ENCODE measurements around the gene SGSM1.

SGSM1 gene

DNA sequence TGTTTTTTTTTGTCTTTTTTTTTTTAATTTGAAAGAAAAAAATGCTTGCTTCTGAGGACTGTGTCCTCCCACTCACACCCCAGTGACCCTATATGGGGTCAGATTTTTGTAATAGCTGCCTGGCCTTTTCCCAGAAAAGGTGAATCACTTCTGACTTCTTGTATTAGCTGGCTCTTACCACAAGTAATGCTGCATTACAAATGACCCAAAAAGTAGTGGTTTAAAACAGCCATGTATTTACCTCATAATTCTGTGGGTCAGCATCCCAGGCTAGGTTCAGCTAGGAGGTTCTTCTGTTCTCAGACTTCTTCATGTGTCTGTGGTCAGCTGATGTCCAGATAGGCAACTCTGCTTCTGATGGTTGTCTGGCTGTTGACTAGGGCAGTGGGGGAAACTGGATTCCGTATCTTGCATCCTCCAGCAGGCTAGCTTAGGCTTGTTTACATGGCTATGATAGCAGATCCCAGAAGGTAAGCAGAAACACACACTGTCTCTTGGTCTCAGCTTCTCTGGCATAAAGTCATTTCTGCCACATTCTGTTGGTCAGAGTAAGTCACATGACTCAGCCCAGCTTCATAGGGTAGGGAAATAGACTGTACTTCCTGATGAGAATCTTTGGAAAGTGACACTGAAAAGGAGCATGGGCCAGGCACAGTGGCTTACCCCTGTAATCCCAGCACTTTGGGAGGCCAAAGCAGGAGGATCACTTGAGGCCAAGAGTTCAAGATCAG is 121.0 kb downstream of the SGSM1 start:
- TF ChIP-seq MYC (IDR thresholded peaks at IDR 0.05; ENCODE audit: low read depth, low read length) (no peak), MAX (IDR thresholded peaks at IDR 0.05; ENCODE audit: low read depth, low read length) (no peak), POLR2A (IDR thresholded peaks at IDR 0.05; ENCODE audit: extremely low read depth, insufficient read length) (no peak)
- TF ChIP-seq, protein P1, sequence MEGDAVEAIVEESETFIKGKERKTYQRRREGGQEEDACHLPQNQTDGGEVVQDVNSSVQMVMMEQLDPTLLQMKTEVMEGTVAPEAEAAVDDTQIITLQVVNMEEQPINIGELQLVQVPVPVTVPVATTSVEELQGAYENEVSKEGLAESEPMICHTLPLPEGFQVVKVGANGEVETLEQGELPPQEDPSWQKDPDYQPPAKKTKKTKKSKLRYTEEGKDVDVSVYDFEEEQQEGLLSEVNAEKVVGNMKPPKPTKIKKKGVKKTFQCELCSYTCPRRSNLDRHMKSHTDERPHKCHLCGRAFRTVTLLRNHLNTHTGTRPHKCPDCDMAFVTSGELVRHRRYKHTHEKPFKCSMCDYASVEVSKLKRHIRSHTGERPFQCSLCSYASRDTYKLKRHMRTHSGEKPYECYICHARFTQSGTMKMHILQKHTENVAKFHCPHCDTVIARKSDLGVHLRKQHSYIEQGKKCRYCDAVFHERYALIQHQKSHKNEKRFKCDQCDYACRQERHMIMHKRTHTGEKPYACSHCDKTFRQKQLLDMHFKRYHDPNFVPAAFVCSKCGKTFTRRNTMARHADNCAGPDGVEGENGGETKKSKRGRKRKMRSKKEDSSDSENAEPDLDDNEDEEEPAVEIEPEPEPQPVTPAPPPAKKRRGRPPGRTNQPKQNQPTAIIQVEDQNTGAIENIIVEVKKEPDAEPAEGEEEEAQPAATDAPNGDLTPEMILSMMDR (IDR thresholded peaks at IDR 0.05; ENCODE audit: low read depth, low read length): no peak
- DNase-seq (ENCODE audit: low read depth): no peak
- H3K4me3 ChIP-seq (ENCODE audit: low read depth, low read length): no peak overlapping the region

- no peak for DNase-seq (ENCODE audit: low read depth)
Observed at GRCh38 chr22:24928322-24928721, 122.3 kb downstream of the SGSM1 start.

GRCh38 chr22:24930678-24931077 is 124.7 kb downstream of the SGSM1 start:
- TF ChIP-seq POLR2A (IDR thresholded peaks at IDR 0.05; ENCODE audit: extremely low read depth, insufficient read length): no peak
- no peak for TF ChIP-seq MAX (IDR thresholded peaks at IDR 0.05; ENCODE audit: low read depth, low read length)
- no peak for TF ChIP-seq MYC (IDR thresholded peaks at IDR 0.05; ENCODE audit: low read depth, low read length)
- TF ChIP-seq, protein P1 (IDR thresholded peaks at IDR 0.05; ENCODE audit: low read depth, low read length): no peak
- H3K4me3 ChIP-seq (ENCODE audit: low read depth, low read length): no peak overlapping the region
- no peak for DNase-seq (ENCODE audit: low read depth)

More at GRCh38 chr22:24928322-24928721, 122.3 kb downstream of the SGSM1 start:
- TF ChIP-seq MAX (IDR thresholded peaks at IDR 0.05; ENCODE audit: low read depth, low read length): no peak
- no peak for TF ChIP-seq MYC (IDR thresholded peaks at IDR 0.05; ENCODE audit: low read depth, low read length)
- TF ChIP-seq, protein P1 (IDR thresholded peaks at IDR 0.05; ENCODE audit: low read depth, low read length): no peak
- no peak overlapping the region for H3K4me3 ChIP-seq (ENCODE audit: low read depth, low read length)

DNA sequence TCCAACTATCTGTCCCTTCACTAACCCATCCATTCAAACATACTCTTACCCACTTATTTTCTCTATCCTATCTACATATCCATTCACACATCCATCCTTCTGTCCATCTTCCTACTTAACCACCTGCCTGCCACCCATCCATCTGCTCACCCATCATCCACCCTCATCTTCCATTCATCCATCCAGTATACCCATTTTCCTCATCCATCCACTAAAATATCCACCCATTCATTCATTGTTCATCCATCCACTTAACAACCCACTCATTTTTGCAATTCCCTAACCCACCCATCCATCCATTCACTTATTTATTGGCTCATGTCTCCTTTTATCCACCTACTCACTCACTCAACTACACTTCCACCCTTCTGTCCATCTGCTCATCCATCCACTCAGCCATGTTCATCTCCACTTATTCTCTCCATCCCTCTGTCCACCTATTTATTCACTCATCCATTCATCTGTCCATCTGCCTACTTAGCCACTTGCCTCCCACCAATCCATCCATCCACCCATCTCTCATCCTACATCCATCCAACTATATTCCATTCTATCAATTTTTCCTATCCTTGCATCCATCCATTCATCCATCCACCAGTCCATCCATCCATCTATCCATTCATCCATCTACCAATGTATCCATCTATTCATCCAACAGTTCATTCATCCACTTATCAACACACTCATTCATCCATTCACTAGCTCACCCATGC is 129.9 kb downstream of the SGSM1 start:
- no peak overlapping the region for H3K4me3 ChIP-seq (ENCODE audit: low read depth, low read length)
- TF ChIP-seq MAX (IDR thresholded peaks at IDR 0.05; ENCODE audit: low read depth, low read length): no peak
- no peak for TF ChIP-seq MYC (IDR thresholded peaks at IDR 0.05; ENCODE audit: low read depth, low read length)
- TF ChIP-seq POLR2A (IDR thresholded peaks at IDR 0.05; ENCODE audit: extremely low read depth, insufficient read length): no peak
- TF ChIP-seq, protein P1 (IDR thresholded peaks at IDR 0.05; ENCODE audit: low read depth, low read length): no peak
- DNase-seq (ENCODE audit: low read depth): no peak

GRCh38 chr22:24937114-24937513 is 131.1 kb downstream of the SGSM1 start:
- DNase-seq (ENCODE audit: low read depth): peak; percentile 48
- no peak overlapping the region for H3K4me3 ChIP-seq (ENCODE audit: low read depth, low read length)
- no peak for TF ChIP-seq MAX (IDR thresholded peaks at IDR 0.05; ENCODE audit: low read depth, low read length)
- no peak for TF ChIP-seq POLR2A (IDR thresholded peaks at IDR 0.05; ENCODE audit: extremely low read depth, insufficient read length)
- TF ChIP-seq, protein P1 (IDR thresholded peaks at IDR 0.05; ENCODE audit: low read depth, low read length): peak; percentile 56
- no peak for TF ChIP-seq MYC (IDR thresholded peaks at IDR 0.05; ENCODE audit: low read depth, low read length)

Measured in NB4 (cell line).